ENCODE results near the gene SGIP1.

DNA sequence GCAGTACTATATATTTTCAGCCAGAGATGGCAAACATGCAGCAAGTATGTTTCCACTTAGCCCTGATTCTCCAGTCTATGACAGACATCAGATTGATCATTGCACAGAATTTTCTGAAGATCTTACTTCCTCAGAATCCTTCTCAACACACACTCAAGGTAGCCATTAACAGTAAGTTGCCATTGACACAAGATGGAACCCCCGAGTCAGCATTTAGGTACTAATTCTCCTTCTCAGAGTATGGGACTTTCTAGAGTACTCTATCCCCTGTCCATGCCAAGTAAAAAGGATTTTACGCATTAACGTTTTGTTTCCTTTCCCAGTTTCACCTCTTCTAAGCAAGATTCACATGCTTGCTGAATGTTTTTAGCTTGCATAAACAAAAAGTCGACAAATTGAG, 63.5 kb downstream of the SGIP1 start:
- TF ChIP-seq GATA2 (IDR thresholded peaks at IDR 0.05; ENCODE audit: low read depth, low read length) (no peak), GATA3 (IDR thresholded peaks at IDR 0.05; ENCODE audit: low read depth, low read length) (no peak)

All from SH-SY5Y (cell line).